ENCODE measurements around the gene VSIR.

The VSIR gene

GRCh38 chr10:71725249-71725648 lies 48.1 kb downstream of the VSIR start:
- in situ Hi-C loops (cut with HindIII; ENCODE audit: low sequenced_read_pairs) = no loop called here
- TF ChIP-seq, protein P1, sequence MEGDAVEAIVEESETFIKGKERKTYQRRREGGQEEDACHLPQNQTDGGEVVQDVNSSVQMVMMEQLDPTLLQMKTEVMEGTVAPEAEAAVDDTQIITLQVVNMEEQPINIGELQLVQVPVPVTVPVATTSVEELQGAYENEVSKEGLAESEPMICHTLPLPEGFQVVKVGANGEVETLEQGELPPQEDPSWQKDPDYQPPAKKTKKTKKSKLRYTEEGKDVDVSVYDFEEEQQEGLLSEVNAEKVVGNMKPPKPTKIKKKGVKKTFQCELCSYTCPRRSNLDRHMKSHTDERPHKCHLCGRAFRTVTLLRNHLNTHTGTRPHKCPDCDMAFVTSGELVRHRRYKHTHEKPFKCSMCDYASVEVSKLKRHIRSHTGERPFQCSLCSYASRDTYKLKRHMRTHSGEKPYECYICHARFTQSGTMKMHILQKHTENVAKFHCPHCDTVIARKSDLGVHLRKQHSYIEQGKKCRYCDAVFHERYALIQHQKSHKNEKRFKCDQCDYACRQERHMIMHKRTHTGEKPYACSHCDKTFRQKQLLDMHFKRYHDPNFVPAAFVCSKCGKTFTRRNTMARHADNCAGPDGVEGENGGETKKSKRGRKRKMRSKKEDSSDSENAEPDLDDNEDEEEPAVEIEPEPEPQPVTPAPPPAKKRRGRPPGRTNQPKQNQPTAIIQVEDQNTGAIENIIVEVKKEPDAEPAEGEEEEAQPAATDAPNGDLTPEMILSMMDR (IDR thresholded peaks at IDR 0.05; ENCODE audit: low read depth, low read length) = no peak
- no peak for DNase-seq (ENCODE audit: low read depth, low spot score)
- H3K4me3 ChIP-seq (ENCODE audit: low read depth, low read length) = no peak overlapping the region

DNA sequence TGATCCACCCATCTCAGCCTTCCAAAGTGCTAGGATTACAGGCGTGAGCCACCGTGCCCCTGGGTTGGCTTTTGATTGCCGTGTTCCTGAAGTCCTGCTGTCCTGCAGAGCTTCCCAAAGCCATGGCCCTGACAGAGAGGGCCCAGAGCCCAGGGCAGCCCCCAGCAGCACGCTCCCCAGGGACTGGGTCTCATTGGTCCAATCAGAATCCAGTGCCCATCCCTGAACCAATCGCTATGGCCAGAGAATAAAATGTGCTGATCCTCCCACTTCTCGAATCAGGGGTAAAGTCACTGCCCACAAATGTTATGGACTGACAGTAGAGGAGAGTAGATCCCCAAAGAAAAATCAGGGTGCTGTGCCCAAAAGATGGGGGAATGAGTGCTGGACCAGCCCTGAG lies 48.8 kb downstream of the VSIR start:
- no peak for DNase-seq (ENCODE audit: low read depth, low spot score)
- H3K4me3 ChIP-seq (ENCODE audit: low read depth, low read length) = no peak overlapping the region
- in situ Hi-C loops (cut with HindIII; ENCODE audit: low sequenced_read_pairs) = no loop called here
- TF ChIP-seq, protein P1 (IDR thresholded peaks at IDR 0.05; ENCODE audit: low read depth, low read length) = no peak

DNA sequence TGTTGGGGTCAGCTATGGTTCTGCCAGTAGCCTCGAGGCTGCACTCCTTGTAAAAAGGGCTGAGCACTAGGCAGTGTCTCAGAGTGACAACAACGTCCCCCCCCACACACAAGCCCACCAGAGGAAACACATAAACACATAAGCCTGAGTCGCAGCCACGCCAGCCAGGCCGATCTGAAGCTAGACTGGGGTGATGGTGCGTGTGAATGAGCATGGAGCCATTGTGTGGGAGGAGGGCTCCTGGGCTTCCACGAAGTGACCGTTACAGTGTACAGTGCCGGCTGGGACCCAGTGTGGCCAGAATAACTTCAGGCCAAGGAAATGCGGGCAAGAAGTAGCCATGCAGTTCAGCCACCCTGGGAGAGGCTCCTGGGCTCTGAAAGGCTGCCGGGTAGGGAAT lies 50.0 kb downstream of the VSIR start:
- TF ChIP-seq, protein P1 (IDR thresholded peaks at IDR 0.05; ENCODE audit: low read depth, low read length) = no peak
- no peak for DNase-seq (ENCODE audit: low read depth, low spot score)
- in situ Hi-C loops (cut with HindIII; ENCODE audit: low sequenced_read_pairs) = no loop called here
- H3K4me3 ChIP-seq (ENCODE audit: low read depth, low read length) = no peak overlapping the region

DNA sequence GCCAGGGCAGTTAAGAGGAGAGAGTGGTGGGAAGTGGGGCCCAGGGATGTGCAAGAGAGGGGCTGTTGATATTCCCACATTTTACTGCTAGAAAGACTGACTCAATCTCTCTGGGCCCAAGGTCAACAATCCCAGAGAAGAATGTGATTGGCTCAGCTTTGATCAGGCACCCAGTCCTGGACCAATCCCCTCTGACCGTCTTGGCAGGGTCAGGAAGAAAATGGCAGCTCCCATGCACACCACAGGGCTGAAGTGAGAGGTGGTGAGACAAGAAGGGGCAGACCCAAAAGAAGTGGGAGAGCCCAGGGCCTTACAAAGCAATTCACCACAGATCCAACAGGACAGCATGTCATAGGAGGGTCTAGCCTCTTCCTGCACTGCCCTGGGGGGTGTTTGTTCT lies 50.5 kb downstream of the VSIR start:
- DNase-seq (ENCODE audit: low read depth, low spot score) = no peak
- no peak overlapping the region for H3K4me3 ChIP-seq (ENCODE audit: low read depth, low read length)
- in situ Hi-C loops (cut with HindIII; ENCODE audit: low sequenced_read_pairs) = no loop called here
- TF ChIP-seq, protein P1 (IDR thresholded peaks at IDR 0.05; ENCODE audit: low read depth, low read length) = no peak

DNA sequence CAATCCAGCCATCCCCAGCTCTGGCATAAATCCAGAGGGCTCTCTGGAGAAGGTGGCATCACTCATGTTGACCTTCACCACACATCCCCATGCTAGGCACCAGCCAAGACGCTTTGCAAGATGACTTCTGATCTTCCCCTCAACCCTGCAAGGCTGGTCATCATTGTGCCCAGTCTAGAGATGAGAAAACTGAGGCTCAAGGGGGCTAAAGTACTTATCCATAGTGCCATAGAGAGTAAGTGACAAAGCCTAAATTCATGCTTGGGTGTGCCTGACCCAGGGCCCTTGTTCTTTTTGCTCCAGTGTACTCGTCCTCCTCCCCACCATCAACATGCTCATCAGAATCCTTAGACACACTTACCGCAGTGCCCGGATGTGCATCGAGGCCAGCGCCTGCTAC lies 52.0 kb downstream of the VSIR start:
- TF ChIP-seq, protein P1 (IDR thresholded peaks at IDR 0.05; ENCODE audit: low read depth, low read length) = no peak
- no peak for DNase-seq (ENCODE audit: low read depth, low spot score)

DNA sequence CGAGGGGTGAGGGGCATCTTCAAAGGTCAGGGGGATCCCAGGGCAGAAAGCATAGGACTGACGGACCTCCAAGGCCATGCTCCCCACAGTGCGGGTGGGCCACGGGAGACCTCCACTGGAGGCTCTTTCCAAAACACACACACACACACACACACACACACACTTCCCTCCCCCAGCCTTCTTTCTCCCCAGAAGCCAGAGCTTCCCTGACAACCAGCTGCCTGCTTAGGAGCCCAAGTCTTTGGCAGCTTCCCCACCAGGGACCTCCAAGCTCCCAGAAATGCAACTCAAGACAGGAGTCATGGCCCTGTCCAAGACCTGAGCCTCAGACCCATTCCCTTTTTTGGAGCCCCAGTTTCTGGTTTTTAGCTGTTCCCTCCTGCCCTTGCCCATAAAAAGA lies 53.0 kb downstream of the VSIR start:
- H3K4me3 ChIP-seq (ENCODE audit: low read depth, low read length) = no peak overlapping the region
- TF ChIP-seq, protein P1 (IDR thresholded peaks at IDR 0.05; ENCODE audit: low read depth, low read length) = no peak
- DNase-seq (ENCODE audit: low read depth, low spot score) = no peak
- in situ Hi-C loops (cut with HindIII; ENCODE audit: low sequenced_read_pairs) = no loop called here

More for the DNA sequence above, 52.0 kb downstream of the VSIR start:
- in situ Hi-C loops (cut with HindIII; ENCODE audit: low sequenced_read_pairs) = no loop called here
- H3K4me3 ChIP-seq (ENCODE audit: low read depth, low read length) = no peak overlapping the region

Data from astrocyte of the spinal cord (primary cell).